Testis (tissue), 3 donors: ENCODE measurements around the gene FURIN. TPM values are rescaled to one million over a fixed set of nuclear protein-coding genes. Genes with fewer than 3 reads are reported as not detected.

Experiments
- DNase-seq: peaks from one replicate; pipeline ENCODE4 v3.0.0-alpha.2; 2019
- H3K27ac ChIP-seq, 2 donors: fragments of 200-600 bp; sonication (generic); one replicate each; pipeline ENCODE4 v1.5.1; 2019
- H3K27me3 ChIP-seq: fragments of 200-600 bp; sonication (generic); one replicate; pipeline ENCODE4 v1.5.1; 2019
- H3K36me3 ChIP-seq: fragments of 200-600 bp; sonication (generic); one replicate; pipeline ENCODE4 v1.5.1; 2017; ENCODE audit warnings: low read depth; ENCODE audit errors: missing control alignments
- H3K4me1 ChIP-seq: fragments of 200-600 bp; sonication (generic); one replicate; pipeline ENCODE4 v1.5.1; 2019
- H3K4me3 ChIP-seq, 2 donors: fragments of 200-600 bp; sonication (generic); one replicate each; pipeline ENCODE4 v1.5.1; 2017 to 2019
- H3K9me3 ChIP-seq: fragments of 200-600 bp; sonication (generic); one replicate; pipeline ENCODE4 v1.5.1; 2017
- CTCF ChIP-seq, 3 experiments: fragments of 450-650 bp in 2 of 3; fragments of 200-600 bp in 1 of 3; sonication (generic) in 1 of 3; IDR thresholded peaks; one replicate each; pipeline ENCODE4 v1.5.1; 2016 to 2019; ENCODE audit warnings: antibody characterized with exemption in 3 of 3, mild to moderate bottlenecking in 2 of 3, moderate library complexity in 1 of 3
- POLR2A ChIP-seq: fragments of 450-650 bp; IDR thresholded peaks from one replicate; pipeline ENCODE4 v1.6.1; 2017; ENCODE audit warnings: antibody characterized with exemption, mild to moderate bottlenecking, moderate library complexity
- WGBS, 2 donors: methylation state at CpG; one replicate each; pipeline ENCODE4 v1.1.5; 2018; 5-methylcytosine and 5-hydroxymethylcytosine counted together
- intact Hi-C: fragments of 100-400 bp; cut with DNase I; formaldehyde crosslinking; loops from one replicate; pipeline ENCODE4 v1.15.1; 2023; ENCODE audit warnings: low total_unique reads
- polyA plus RNA-seq: library from polyadenylated mRNA; stranded (reverse); fragments of 350-450 nt; fragmentation: Illumina TruSeq; extraction: RNeasy Lipid Tissue Mini Kit (QIAGEN cat#74804); gene quantifications from one replicate; pipeline ENCODE4 v1.2.3, GENCODE V29; 2014; ENCODE audit warnings: low read depth, low replicate concordance; ENCODE audit not compliant: insufficient read depth
- total RNA-seq, 2 donors: library from RNA; depleted of rRNA; stranded (reverse); fragments of >200 nt; gene quantifications; one replicate each; pipeline ENCODE4 v1.2.3, GENCODE V29; 2016

Gene FURIN
- total and polyA plus RNA-seq, 3 donors from 2014 or later = 21.5 to 32.1 (median 23.1) TPM

GRCh38 chr15:90828111-90828510, 40.3 kb upstream of the FURIN start:
- no peak for TF ChIP-seq CTCF (IDR thresholded peaks at IDR 0.05)
- TF ChIP-seq POLR2A = no peak
- H3K4me1 ChIP-seq = no peaks in the 10 kb centered on the region
- no peak for DNase-seq
- intact Hi-C loops = no loop called here
- no peak overlapping the region for H3K4me3 ChIP-seq
- H3K27ac ChIP-seq = no peak overlapping the region
- H3K27me3 ChIP-seq = no peaks in the 10 kb centered on the region
- WGBS, 2 donors = 20 to 62% methylated on average over 1 to 12 of the region's 12 CpGs
- H3K9me3 ChIP-seq = no peaks in the 10 kb centered on the region
- no peaks in the 10 kb centered on the region for H3K36me3 ChIP-seq

- Histone ChIP-seq H3K4me1 (no peaks in the 10 kb centered on the region), H3K4me3 (no peak overlapping the region), H3K9me3 (no peaks in the 10 kb centered on the region), H3K36me3 (no peaks in the 10 kb centered on the region), H3K27ac (no peak overlapping the region), H3K27me3 (no peaks in the 10 kb centered on the region)
- no peak for TF ChIP-seq POLR2A
- no peak for TF ChIP-seq CTCF (IDR thresholded peaks at IDR 0.05)
- WGBS, 2 donors = 77 to 80% methylated on average over 6 of the region's 6 CpGs
- no peak for DNase-seq
- intact Hi-C loops = no loop called here
These were observed 39.3 kb upstream of the FURIN start for GRCh38 chr15:90829126-90829525.

- 69 to 77% methylated on average over 12 to 15 of the region's 15 CpGs for WGBS, 2 donors
These were observed 38.4 kb upstream of the FURIN start for GRCh38 chr15:90829942-90830440.

GRCh38 chr15:90834626-90835025, 33.8 kb upstream of the FURIN start:
- Histone ChIP-seq H3K4me3 (no peak overlapping the region), H3K27me3 (no peaks in the 10 kb centered on the region), H3K4me1 (no peaks in the 10 kb centered on the region), H3K36me3 (no peaks in the 10 kb centered on the region), H3K27ac (no peak overlapping the region), H3K9me3 (no peaks in the 10 kb centered on the region)
- intact Hi-C loops = no loop called here
- DNase-seq = no peak
- WGBS, 2 donors = 67 to 71% methylated on average over 5 of the region's 5 CpGs
- TF ChIP-seq CTCF (IDR thresholded peaks at IDR 0.05) = no peak
- no peak for TF ChIP-seq POLR2A

More at GRCh38 chr15:90829942-90830440, 38.4 kb upstream of the FURIN start:
- Histone ChIP-seq H3K36me3 (no peaks in the 10 kb centered on the region), H3K4me1 (no peaks in the 10 kb centered on the region), H3K9me3 (no peaks in the 10 kb centered on the region), H3K4me3 (no peak overlapping the region), H3K27me3 (no peaks in the 10 kb centered on the region), H3K27ac (no peak overlapping the region)
- intact Hi-C loops = no loop called here
- DNase-seq = no peak
- TF ChIP-seq POLR2A (no peak), CTCF (IDR thresholded peaks at IDR 0.05) (no peak)

- TF ChIP-seq POLR2A = no peak
- TF ChIP-seq CTCF (IDR thresholded peaks at IDR 0.05) = no peak
- Histone ChIP-seq H3K4me3 (no peak overlapping the region), H3K27me3 (no peaks in the 10 kb centered on the region), H3K27ac (no peak overlapping the region), H3K9me3 (no peaks in the 10 kb centered on the region), H3K36me3 (no peaks in the 10 kb centered on the region), H3K4me1 (no peaks in the 10 kb centered on the region)
- WGBS, 2 donors = 55 to 75% methylated on average over 7 of the region's 7 CpGs
- intact Hi-C loops = no loop called here
- DNase-seq = no peak
These were observed 32.0 kb upstream of the FURIN start for GRCh38 chr15:90836296-90836871.
